ENCODE data around the gene NAGLU. TPM values are rescaled to one million over a fixed set of nuclear protein-coding genes. Genes with fewer than 3 reads are reported as not detected.
A peak's percentile ranks its signal among the peaks of the same experiment; 100 is the strongest.

The NAGLU gene
- total and polyA plus RNA-seq, 2 of the 13 experiments (the other 11 are each of a cell fraction or from before 2014, with no cell fraction given), result 28.2 to 40.1 TPM

DNA sequence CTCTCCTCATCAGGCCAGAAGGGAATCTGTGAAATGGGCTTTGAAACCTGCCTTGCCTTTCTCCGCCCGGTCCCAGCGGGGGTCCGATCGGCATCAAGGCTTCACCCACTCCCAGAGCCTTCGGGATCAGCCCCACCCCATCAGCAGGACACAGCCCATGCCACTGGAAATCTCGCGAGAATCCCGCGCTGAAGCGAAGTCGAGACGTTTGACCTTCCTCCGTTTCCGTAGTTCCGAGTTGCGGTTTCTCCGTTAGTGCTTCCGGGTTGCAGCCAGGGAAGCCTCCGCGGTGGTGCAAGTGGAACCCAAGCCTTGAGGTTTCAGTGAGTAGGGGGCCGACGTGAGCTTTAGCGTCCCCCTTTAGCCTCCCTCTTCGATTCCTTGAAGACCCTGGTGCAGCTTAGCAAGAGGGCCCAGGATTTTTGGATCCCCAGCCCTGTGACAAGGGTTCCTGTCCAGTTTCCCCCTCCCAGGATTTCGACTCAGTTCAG lies 25.9 kb downstream of the NAGLU start, which contains the start of gene COASY (continued):
- TF ChIP-seq, protein P1, sequence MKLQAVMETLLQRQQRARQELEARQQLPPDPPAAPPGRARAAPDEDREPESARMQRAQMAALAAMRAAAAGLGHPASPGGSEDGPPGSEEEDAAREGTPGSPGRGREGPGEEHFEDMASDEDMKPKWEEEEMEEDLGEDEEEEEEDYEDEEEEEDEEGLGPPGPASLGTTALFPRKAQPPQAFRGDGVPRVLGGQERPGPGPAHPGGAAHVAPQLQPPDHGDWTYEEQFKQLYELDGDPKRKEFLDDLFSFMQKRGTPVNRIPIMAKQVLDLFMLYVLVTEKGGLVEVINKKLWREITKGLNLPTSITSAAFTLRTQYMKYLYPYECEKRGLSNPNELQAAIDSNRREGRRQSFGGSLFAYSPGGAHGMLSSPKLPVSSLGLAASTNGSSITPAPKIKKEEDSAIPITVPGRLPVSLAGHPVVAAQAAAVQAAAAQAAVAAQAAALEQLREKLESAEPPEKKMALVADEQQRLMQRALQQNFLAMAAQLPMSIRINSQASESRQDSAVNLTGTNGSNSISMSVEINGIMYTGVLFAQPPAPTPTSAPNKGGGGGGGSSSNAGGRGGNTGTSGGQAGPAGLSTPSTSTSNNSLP (IDR thresholded peaks at IDR 0.05; ENCODE audit: low read depth, low read length), result no peak; the same call in 1 of the 2 replicates
- TF ChIP-seq, protein P2, sequence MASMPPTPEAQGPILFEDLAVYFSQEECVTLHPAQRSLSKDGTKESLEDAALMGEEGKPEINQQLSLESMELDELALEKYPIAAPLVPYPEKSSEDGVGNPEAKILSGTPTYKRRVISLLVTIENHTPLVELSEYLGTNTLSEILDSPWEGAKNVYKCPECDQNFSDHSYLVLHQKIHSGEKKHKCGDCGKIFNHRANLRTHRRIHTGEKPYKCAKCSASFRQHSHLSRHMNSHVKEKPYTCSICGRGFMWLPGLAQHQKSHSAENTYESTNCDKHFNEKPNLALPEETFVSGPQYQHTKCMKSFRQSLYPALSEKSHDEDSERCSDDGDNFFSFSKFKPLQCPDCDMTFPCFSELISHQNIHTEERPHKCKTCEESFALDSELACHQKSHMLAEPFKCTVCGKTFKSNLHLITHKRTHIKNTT (CRISPR knock-in tag; IDR thresholded peaks at IDR 0.05), result no peak
- TF ChIP-seq KMT2A (CRISPR knock-in tag; IDR thresholded peaks at IDR 0.05) (peak; percentile 93; the same call in 1 of the 2 replicates), RARA (CRISPR knock-in tag; IDR thresholded peaks at IDR 0.05) (peak; percentile 59), MYC (CRISPR knock-in tag; IDR thresholded peaks at IDR 0.05; ENCODE audit: borderline replicate concordance) (peak; percentile 70), GTF3A (CRISPR knock-in tag; conservative IDR thresholded peaks at IDR 0.05) (no peak), EEA1 (CRISPR knock-in tag; IDR thresholded peaks at IDR 0.05; ENCODE audit: borderline replicate concordance) (peak; percentile 64), PAWR (CRISPR knock-in tag; IDR thresholded peaks at IDR 0.05; ENCODE audit: borderline replicate concordance) (no peak), ZNF605 (CRISPR knock-in tag; IDR thresholded peaks at IDR 0.05) (peak; percentile 99), BRD4 (CRISPR knock-in tag; IDR thresholded peaks at IDR 0.05) (no peak), GLI4 (CRISPR knock-in tag; IDR thresholded peaks at IDR 0.05; ENCODE audit: borderline replicate concordance) (no peak), ZNF335 (CRISPR knock-in tag; IDR thresholded peaks at IDR 0.05) (no peak; the same call in none of the 2 replicates), ZNF138 (CRISPR knock-in tag; IDR thresholded peaks at IDR 0.05; ENCODE audit: low read depth) (no peak; the same call in 1 of the 2 replicates), HMG20B (CRISPR knock-in tag; conservative IDR thresholded peaks at IDR 0.05) (peak; percentile 59; the same call in 1 of the 2 replicates), PHF20 (CRISPR knock-in tag; IDR thresholded peaks at IDR 0.05) (peak; percentile 95), FOXM1 (CRISPR knock-in tag; IDR thresholded peaks at IDR 0.05) (no peak), ZNF589 (CRISPR knock-in tag; conservative IDR thresholded peaks at IDR 0.05) (peak; percentile 92; the same call in 1 of the 2 replicates), RAD21 (CRISPR knock-in tag; IDR thresholded peaks at IDR 0.05) (no peak; the same call in 1 of the 2 replicates), KLF9 (CRISPR knock-in tag; IDR thresholded peaks at IDR 0.05; ENCODE audit: low read depth) (no peak), ARNT (IDR thresholded peaks at IDR 0.05) (no peak), ZNF768 (CRISPR knock-in tag; IDR thresholded peaks at IDR 0.05) (no peak), SIN3A (IDR thresholded peaks at IDR 0.05; ENCODE audit: borderline replicate concordance, low read depth, low read length) (peak; percentile 98), ZNF251 (CRISPR knock-in tag; IDR thresholded peaks at IDR 0.05) (no peak)
- TF ChIP-seq, protein P3, sequence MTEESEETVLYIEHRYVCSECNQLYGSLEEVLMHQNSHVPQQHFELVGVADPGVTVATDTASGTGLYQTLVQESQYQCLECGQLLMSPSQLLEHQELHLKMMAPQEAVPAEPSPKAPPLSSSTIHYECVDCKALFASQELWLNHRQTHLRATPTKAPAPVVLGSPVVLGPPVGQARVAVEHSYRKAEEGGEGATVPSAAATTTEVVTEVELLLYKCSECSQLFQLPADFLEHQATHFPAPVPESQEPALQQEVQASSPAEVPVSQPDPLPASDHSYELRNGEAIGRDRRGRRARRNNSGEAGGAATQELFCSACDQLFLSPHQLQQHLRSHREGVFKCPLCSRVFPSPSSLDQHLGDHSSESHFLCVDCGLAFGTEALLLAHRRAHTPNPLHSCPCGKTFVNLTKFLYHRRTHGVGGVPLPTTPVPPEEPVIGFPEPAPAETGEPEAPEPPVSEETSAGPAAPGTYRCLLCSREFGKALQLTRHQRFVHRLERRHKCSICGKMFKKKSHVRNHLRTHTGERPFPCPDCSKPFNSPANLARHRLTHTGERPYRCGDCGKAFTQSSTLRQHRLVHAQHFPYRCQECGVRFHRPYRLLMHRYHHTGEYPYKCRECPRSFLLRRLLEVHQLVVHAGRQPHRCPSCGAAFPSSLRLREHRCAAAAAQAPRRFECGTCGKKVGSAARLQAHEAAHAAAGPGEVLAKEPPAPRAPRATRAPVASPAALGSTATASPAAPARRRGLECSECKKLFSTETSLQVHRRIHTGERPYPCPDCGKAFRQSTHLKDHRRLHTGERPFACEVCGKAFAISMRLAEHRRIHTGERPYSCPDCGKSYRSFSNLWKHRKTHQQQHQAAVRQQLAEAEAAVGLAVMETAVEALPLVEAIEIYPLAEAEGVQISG (CRISPR knock-in tag; IDR thresholded peaks at IDR 0.05), result peak; percentile 95
- TF ChIP-seq, protein P4, sequence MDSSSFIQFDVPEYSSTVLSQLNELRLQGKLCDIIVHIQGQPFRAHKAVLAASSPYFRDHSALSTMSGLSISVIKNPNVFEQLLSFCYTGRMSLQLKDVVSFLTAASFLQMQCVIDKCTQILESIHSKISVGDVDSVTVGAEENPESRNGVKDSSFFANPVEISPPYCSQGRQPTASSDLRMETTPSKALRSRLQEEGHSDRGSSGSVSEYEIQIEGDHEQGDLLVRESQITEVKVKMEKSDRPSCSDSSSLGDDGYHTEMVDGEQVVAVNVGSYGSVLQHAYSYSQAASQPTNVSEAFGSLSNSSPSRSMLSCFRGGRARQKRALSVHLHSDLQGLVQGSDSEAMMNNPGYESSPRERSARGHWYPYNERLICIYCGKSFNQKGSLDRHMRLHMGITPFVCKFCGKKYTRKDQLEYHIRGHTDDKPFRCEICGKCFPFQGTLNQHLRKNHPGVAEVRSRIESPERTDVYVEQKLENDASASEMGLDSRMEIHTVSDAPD (CRISPR knock-in tag; IDR thresholded peaks at IDR 0.05), result peak; percentile 41; the same call in 1 of the 2 replicates
- TF ChIP-seq, protein P5, sequence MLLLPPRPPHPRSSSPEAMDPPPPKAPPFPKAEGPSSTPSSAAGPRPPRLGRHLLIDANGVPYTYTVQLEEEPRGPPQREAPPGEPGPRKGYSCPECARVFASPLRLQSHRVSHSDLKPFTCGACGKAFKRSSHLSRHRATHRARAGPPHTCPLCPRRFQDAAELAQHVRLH (CRISPR knock-in tag; IDR thresholded peaks at IDR 0.05; ENCODE audit: borderline replicate concordance, low read depth), result peak; percentile 90; the same call in 1 of the 2 replicates

Measured in HepG2 (cell line).